ENCODE data around the gene RHNO1.
A peak's percentile ranks its signal among the peaks of the same experiment; 100 is the strongest.

Gene RHNO1, protein sequence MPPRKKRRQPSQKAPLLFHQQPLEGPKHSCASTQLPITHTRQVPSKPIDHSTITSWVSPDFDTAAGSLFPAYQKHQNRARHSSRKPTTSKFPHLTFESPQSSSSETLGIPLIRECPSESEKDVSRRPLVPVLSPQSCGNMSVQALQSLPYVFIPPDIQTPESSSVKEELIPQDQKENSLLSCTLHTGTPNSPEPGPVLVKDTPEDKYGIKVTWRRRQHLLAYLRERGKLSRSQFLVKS

DNA sequence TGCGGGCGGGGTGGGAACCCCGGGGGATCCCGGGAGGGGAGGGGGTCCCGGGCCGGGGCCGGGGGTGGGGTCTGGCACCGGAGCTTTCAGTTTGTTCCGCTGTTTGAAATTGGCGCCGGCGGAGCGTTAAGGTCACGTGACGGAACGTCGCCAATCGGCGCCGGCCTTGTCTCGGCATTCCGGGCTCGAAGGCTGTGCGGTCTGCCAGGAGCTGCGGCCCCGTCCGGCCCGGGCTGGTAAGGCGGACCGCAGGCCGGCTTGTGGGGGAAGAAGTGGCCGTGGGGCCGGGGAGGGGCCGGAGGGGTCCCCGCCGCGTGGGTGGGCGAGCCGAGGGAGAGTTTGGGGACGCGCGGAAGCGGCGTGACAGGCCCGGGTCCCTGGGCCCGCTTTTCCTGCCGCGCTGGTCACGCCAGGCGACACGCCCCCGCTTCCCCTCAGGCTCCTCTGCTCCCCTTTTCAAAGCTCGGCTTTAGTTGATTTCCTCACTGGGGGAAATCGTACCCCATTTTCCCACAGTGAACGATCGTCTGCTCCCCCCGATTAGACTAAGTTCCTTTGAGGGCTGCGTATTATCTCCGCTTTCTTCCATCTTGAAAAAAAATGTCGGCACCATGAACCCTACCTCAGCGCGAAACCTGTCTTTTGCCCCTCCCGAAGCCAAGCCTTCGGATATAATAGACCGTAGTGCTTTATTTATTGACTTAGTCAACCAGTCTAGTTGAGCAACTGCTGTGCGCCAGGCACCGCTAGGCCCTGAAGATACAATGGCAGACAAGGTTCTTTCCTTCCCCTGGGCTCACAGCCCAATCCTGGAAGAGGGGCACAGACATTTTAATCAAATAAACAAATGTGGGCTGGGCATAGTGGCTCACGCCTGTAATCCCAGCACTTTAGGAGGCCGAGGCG, at the start of gene RHNO1, which contains the start of gene FOXM1:
Gene RHNO1 (plus strand): TSS at position 177 of the 906 bp plus-strand sequence. CDS start 8,144 bp downstream, outside the sequence.
Gene FOXM1 (minus strand): TSS at position 128 of the 906 bp plus-strand sequence. CDS start 2,696 bp downstream, outside the sequence.
- TF ChIP-seq, protein P1, sequence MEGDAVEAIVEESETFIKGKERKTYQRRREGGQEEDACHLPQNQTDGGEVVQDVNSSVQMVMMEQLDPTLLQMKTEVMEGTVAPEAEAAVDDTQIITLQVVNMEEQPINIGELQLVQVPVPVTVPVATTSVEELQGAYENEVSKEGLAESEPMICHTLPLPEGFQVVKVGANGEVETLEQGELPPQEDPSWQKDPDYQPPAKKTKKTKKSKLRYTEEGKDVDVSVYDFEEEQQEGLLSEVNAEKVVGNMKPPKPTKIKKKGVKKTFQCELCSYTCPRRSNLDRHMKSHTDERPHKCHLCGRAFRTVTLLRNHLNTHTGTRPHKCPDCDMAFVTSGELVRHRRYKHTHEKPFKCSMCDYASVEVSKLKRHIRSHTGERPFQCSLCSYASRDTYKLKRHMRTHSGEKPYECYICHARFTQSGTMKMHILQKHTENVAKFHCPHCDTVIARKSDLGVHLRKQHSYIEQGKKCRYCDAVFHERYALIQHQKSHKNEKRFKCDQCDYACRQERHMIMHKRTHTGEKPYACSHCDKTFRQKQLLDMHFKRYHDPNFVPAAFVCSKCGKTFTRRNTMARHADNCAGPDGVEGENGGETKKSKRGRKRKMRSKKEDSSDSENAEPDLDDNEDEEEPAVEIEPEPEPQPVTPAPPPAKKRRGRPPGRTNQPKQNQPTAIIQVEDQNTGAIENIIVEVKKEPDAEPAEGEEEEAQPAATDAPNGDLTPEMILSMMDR (conservative IDR thresholded peaks at IDR 0.05; ENCODE audit: low read depth, low read length), result no peak
- peak; percentile 55 for DNase-seq (ENCODE audit: low read depth)
- peak within 1 kb of the TSS; percentile 94 for H3K4me3 ChIP-seq (ENCODE audit: low read length)

DNA sequence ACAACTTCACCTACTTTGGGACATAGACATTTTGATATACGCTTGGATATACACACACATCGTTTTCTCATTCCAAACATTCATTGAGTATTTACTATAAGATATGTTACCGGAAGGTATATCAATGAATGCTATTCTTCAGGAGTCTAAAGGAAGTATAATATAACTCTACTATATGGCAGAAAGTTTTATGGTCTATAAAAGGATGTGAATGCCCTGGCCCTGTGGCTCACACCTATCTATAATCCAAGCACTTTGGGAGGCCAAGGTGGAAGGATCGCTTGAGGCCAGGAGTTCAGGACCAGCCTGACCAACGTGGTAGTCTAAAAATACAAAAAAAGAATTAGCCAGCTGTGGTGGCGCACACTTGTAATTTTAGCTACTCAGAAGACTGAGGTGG, 47.7 kb upstream of the RHNO1 start:
- no peak for DNase-seq (ENCODE audit: low read depth)
- H3K4me3 ChIP-seq (ENCODE audit: low read length), result no peak overlapping the region
- TF ChIP-seq, protein P1 (conservative IDR thresholded peaks at IDR 0.05; ENCODE audit: low read depth, low read length), result no peak

DNA sequence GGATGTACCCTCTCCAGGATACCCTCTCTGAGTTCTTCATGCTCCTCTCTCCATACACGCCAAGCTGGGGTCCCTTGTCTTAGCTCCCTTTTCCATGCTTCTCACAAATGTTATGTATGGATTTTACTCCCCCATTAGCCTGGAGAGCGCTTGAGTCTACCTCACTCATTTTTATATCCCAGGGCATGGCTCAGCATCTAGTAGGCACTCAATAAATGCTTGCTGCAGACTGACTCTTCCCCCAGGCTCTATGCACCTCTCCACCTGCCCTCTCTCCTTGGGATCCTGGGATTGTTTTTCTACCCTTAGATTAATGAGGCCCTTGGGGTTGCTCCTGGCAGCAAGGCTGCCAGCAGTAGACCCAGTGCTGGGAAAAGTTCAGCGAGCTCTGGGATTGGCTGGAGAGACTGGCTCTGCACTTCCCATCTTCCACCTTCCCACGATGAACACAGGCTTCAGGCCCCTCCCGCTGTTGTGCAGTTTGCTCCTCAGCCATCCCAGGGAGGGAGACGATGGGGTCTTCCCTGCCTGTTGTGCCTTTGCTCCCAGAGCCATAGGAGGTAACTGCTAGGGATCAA, 44.4 kb upstream of the RHNO1 start:
- DNase-seq (ENCODE audit: low read depth), result no peak
- H3K4me3 ChIP-seq (ENCODE audit: low read length), result no peak overlapping the region
- TF ChIP-seq, protein P1 (conservative IDR thresholded peaks at IDR 0.05; ENCODE audit: low read depth, low read length), result no peak

DNA sequence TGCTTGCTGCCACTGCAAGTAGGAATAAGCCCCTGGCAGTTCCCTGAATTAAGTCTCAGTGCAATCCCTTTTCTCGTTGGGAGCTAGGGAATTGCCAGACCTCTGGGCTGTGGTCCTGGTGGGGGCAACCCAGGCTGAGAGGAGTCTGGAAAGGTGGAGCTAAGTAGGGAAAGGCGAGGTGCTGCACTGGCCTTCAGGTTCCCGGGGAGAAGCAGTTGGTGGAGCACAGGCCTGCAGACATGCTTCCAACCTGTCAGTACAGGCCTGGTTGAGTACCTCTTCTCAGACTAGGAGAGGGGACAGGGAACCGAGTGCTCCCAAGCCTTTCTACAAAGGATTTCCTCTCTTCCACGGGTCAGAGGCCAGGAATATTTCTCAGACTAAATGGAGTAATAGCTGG, 43.7 kb upstream of the RHNO1 start:
- TF ChIP-seq, protein P1 (conservative IDR thresholded peaks at IDR 0.05; ENCODE audit: low read depth, low read length), result no peak
- DNase-seq (ENCODE audit: low read depth), result no peak
- H3K4me3 ChIP-seq (ENCODE audit: low read length), result no peak overlapping the region

DNA sequence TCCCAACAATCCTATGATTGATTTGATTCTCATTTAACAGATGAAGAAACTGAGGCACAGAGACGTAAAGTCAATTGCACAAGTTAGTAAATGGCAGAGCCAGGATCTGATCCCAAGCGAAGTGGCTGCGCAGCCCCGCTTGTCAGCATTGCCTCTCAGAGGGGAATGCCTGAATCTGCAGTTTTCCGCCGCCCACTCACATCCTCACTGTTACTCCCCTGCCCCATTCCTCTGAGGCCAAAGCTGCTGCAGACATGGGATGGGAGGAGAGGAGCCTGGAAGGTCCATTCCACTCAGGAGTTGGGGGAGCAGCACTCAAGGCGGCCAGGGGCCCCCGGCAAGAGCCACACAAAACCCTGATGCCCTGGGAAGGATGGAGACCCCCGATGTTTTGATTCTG, 43.2 kb upstream of the RHNO1 start:
- no peak for DNase-seq (ENCODE audit: low read depth)
- H3K4me3 ChIP-seq (ENCODE audit: low read length), result no peak overlapping the region
- TF ChIP-seq, protein P1 (conservative IDR thresholded peaks at IDR 0.05; ENCODE audit: low read depth, low read length), result no peak

DNA sequence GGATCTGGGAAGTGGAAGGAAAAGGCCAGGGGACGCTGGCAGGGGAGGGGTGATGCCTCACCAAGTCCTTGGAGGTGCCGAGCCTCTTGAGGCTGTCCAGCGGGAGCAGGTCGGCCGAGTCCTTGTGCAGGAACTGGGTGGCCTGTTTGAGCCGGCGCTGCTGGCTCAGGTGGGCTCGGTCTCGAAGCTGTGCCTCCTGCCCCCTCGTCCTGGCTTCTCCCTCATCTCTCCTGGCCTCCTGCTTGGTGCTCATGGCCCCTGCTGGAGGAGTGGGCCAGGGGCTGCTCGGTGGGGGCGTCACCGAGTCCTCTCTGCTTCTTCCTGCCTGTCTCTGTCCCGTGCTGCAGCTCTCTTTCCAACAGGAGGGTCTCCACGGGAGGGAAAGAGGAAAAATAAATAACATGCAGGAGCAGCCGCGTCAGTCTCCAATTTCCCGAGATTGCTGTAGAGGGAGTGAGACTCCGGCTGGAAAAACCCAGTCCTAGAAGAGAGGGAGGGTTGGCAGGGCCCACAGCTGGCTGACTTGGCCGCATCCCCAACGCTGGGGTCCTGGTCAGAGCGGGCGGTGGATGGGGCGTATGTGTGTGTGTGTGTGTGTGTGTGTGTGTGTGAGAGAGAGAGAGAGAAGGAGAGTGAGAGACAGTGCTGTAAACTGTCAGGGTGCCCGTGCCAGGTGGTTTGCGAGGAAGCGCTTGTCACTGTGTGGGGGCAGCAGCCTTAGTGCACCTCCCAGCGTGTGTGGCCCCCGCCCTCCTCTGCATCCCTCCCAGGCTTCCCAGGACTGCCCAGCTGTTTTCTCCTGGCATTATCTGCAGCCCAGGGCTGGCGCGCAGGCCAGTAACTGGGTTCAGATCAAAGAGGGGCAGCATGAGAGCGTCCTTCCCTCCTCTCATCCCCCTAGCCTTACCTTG, 42.2 kb upstream of the RHNO1 start, which contains the start of gene NRIP2:
Gene NRIP2 (minus strand): TSS at position 455 of the 911 bp plus-strand sequence. CDS start 52 bp downstream, at position 403.
- TF ChIP-seq, protein P1 (conservative IDR thresholded peaks at IDR 0.05; ENCODE audit: low read depth, low read length), result peak; percentile 13
- no peak for DNase-seq (ENCODE audit: low read depth)
- H3K4me3 ChIP-seq (ENCODE audit: low read length), result no peak within 1 kb of the TSS

Data from retinal pigment epithelial cell (primary cell).